GM04504 (cell line): Measurements from ENCODE around the gene SMG1.
"Not testable (repeated sequence)": the region's sequence is repeated elsewhere in the genome, so short reads cannot be mapped to it uniquely, and the experiment has no call there.

ENCODE experiments used
- DNase-seq: peaks from one replicate; pipeline ENCODE4 v3.0.0-alpha.2; 2012; ENCODE audit warnings: low read depth

The SMG1 gene

GRCh38 chr16:18933501-18933900 is 7.3 kb upstream of the SMG1 start:
- DNase-seq = no peak

- peak; percentile 24 for DNase-seq
These were observed 6.2 kb upstream of the SMG1 start for GRCh38 chr16:18932243-18932987.

GRCh38 chr16:18931756-18932155 is 5.5 kb upstream of the SMG1 start:
- no peak for DNase-seq

- DNase-seq = not testable (repeated sequence)
These were observed 3.9 kb upstream of the SMG1 start for GRCh38 chr16:18930095-18930494.

GRCh38 chr16:18928073-18928472 is 1.9 kb upstream of the SMG1 start:
- DNase-seq = not testable (repeated sequence)

- DNase-seq = not testable (repeated sequence)
These were observed 808 bp downstream of the SMG1 start for GRCh38 chr16:18925215-18925985.

- DNase-seq = not testable (repeated sequence)
These were observed 2.3 kb downstream of the SMG1 start for GRCh38 chr16:18923935-18924334.

GRCh38 chr16:18923124-18923523 is 3.1 kb downstream of the SMG1 start:
- DNase-seq = not testable (repeated sequence)

GRCh38 chr16:18909585-18909984 is 16.6 kb downstream of the SMG1 start:
- not testable (repeated sequence) for DNase-seq

GRCh38 chr16:18908716-18909115 is 17.5 kb downstream of the SMG1 start:
- DNase-seq = not testable (repeated sequence)

GRCh38 chr16:18902778-18903177 is 23.4 kb downstream of the SMG1 start:
- DNase-seq = not testable (repeated sequence)

GRCh38 chr16:18902044-18902443 is 24.2 kb downstream of the SMG1 start:
- not testable (repeated sequence) for DNase-seq

- not testable (repeated sequence) for DNase-seq
These were observed 25.0 kb downstream of the SMG1 start for GRCh38 chr16:18901194-18901593.

GRCh38 chr16:18884456-18884855 is 41.8 kb downstream of the SMG1 start:
- not testable (repeated sequence) for DNase-seq

- DNase-seq = not testable (repeated sequence)
These were observed 48.5 kb downstream of the SMG1 start for GRCh38 chr16:18877734-18878133.

- DNase-seq = not testable (repeated sequence)
These were observed 48.9 kb downstream of the SMG1 start for GRCh38 chr16:18877259-18877658.

- DNase-seq = not testable (repeated sequence)
These were observed 49.9 kb downstream of the SMG1 start for GRCh38 chr16:18876301-18876700.

- peak; percentile 5 for DNase-seq
These were observed 57.0 kb downstream of the SMG1 start for GRCh38 chr16:18869043-18869771.

- peak; percentile 21 for DNase-seq
These were observed 59.9 kb downstream of the SMG1 start for GRCh38 chr16:18866277-18866823.

GRCh38 chr16:18862891-18863290 is 63.3 kb downstream of the SMG1 start:
- DNase-seq = not testable (repeated sequence)

GRCh38 chr16:18855196-18855595 is 71.0 kb downstream of the SMG1 start:
- no peak for DNase-seq

- no peak for DNase-seq
These were observed 72.5 kb downstream of the SMG1 start for GRCh38 chr16:18853694-18854093.
